K562 (cell line): ENCODE results near the gene WDR64. TPM values are rescaled to one million over a fixed set of nuclear protein-coding genes. Genes with fewer than 3 reads are reported as not detected.

ENCODE experiments used
- ATAC-seq: fragments of 200-7000 bp; cut with Tn5 transposase; 3 replicates; pipeline ENCODE4 v1.9.1; 2020; ENCODE audit warnings: moderate library complexity
- BruUV-seq: library from RNA; stranded (reverse); fragments of 400-500 nt; replicated peaks from 2 replicates; lab custom pipeline; 2021; lab: Mats Ljungman, UMichigan
- CTCF ChIA-PET: fragments of 300-600 bp; formaldehyde crosslinking; extraction: SDS; loops from one replicate; lab custom pipeline; 2021; ENCODE audit warnings: low intra/inter-chr PET ratio; lab: Yijun Ruan, JAX
- POLR2A ChIA-PET: fragments of 300-600, 350-650 bp; sonication (Branson Sonifier 250); formaldehyde crosslinking; extraction: SDS; loops from one replicate; lab custom pipeline; 2021; ENCODE audit warnings: antibody characterized with exemption, inconsistent platforms; lab: Yijun Ruan, JAX
- DNase-seq, 4 experiments: peaks; one replicate each; pipeline versions ENCODE4 v3.0.0 to v3.0.0-alpha.2; 2011 to 2018; ENCODE audit warnings: low spot score in 3 of 4, mixed read lengths in 3 of 4; ENCODE audit errors: extremely low read depth in 1 of 4
- FAIRE-seq: peaks from 2 replicates; lab custom pipeline; 2011; peaks lifted over from hg19 to GRCh38; lab: Jason Lieb, UNC
- H2AFZ ChIP-seq: 2 replicates; pipeline ENCODE4 v1.6.0; 2011; ENCODE audit warnings: low read depth, low read length, control low read depth, inconsistent platforms
- H3K27ac ChIP-seq: fragments of 200-600 bp; 3 replicates; pipeline ENCODE4 v1.8.0; 2011; ENCODE audit warnings: low read depth, mild to moderate bottlenecking, control low read depth, inconsistent platforms, low read length, moderate library complexity, mixed read lengths; ENCODE audit errors: extremely low read depth
- H3K27me3 ChIP-seq, 2 experiments: fragments of 300-600 bp in 1 of 2; 2 replicates in 1 of 2; 3 replicates in 1 of 2; pipeline versions ENCODE4 v1.6.0 to v1.8.0; 2011; ENCODE audit warnings: inconsistent platforms in 2 of 2, low read length in 2 of 2, mild to moderate bottlenecking in 1 of 2, mixed read lengths in 1 of 2, moderate library complexity in 1 of 2; ENCODE audit not compliant: control insufficient read depth in 2 of 2, insufficient read depth in 2 of 2
- H3K36me3 ChIP-seq: fragments of 300-600 bp; 3 replicates; pipeline ENCODE4 v1.8.0; 2011; ENCODE audit warnings: mild to moderate bottlenecking, low read length, inconsistent platforms; ENCODE audit not compliant: control insufficient read depth, insufficient read depth
- H3K4me1 ChIP-seq, 2 experiments: fragments of 200-600 bp in 1 of 2; replicated peaks in 1 of 2; 2 replicates in 1 of 2; 3 replicates in 1 of 2; pipeline versions ENCODE4 v1.5.1 to v1.8.0; 2011; ENCODE audit warnings: inconsistent platforms in 2 of 2, low read length in 2 of 2, mild to moderate bottlenecking in 1 of 2, mixed read lengths in 1 of 2, moderate library complexity in 1 of 2; ENCODE audit not compliant: control insufficient read depth in 2 of 2, insufficient read depth in 2 of 2
- H3K4me2 ChIP-seq: 2 replicates; pipeline ENCODE4 v1.6.1; 2011; ENCODE audit warnings: low read length, control low read depth, inconsistent platforms, mixed read lengths; ENCODE audit not compliant: insufficient read depth
- H3K4me3 ChIP-seq: fragments of 200-600 bp; sonication (generic), shearing (Covaris generic); 2 replicates; pipeline ENCODE4 v1.5.1; 2016; ENCODE audit warnings: control low read depth, inconsistent platforms
- H3K79me2 ChIP-seq: fragments of 200-600 bp; 3 replicates; pipeline ENCODE4 v1.8.0; 2011; ENCODE audit warnings: low read length, inconsistent platforms; ENCODE audit not compliant: control insufficient read depth, insufficient read depth
- H3K9ac ChIP-seq, 2 experiments: 2 replicates each; pipeline versions ENCODE4 v1.6.0 to v1.6.1; 2011; ENCODE audit warnings: low read depth in 2 of 2, low read length in 2 of 2, control low read depth in 1 of 2, inconsistent platforms in 1 of 2, mild to moderate bottlenecking in 1 of 2, mixed read lengths in 1 of 2; ENCODE audit not compliant: insufficient read depth in 1 of 2
- H3K9me1 ChIP-seq: one replicate; pipeline ENCODE4 v1.6.0; 2011; ENCODE audit warnings: inconsistent platforms, mild to moderate bottlenecking, low read length, moderate library complexity; ENCODE audit not compliant: control insufficient read depth, insufficient read depth
- H3K9me3 ChIP-seq: replicated peaks from 2 replicates; pipeline ENCODE4 v1.5.1; 2011; ENCODE audit warnings: low read depth, low read length, inconsistent platforms; ENCODE audit not compliant: control insufficient read depth, insufficient read depth
- H4K20me1 ChIP-seq: replicated peaks from 2 replicates; pipeline ENCODE4 v1.6.1; 2011; ENCODE audit warnings: low read length, inconsistent platforms, mixed read lengths; ENCODE audit not compliant: control insufficient read depth, insufficient read depth
- CHD4 ChIP-seq: fragments of 200-600 bp; sonication (generic); IDR thresholded peaks from 3 replicates; pipeline ENCODE4 v1.6.1; 2012; ENCODE audit warnings: low read depth, mild to moderate bottlenecking, mixed read lengths, low read length, inconsistent platforms; ENCODE audit not compliant: insufficient read depth, insufficient replicate concordance, poor library complexity, severe bottlenecking
- ETV5 ChIP-seq: sonication (generic); formaldehyde crosslinking; IDR thresholded peaks from 2 replicates; pipeline ENCODE4 v1.4.0; 2020; ENCODE audit warnings: low read depth, mild to moderate bottlenecking, missing genetic modification reagents
- JUND ChIP-seq, 2 experiments: IDR thresholded peaks; 2 replicates in 1 of 2; 3 replicates in 1 of 2; pipeline ENCODE4 v1.6.1; 2011; ENCODE audit warnings: borderline replicate concordance in 2 of 2, low read depth in 2 of 2, low read length in 2 of 2, improper control_type of control experiment in 1 of 2, missing biosample characterization in 1 of 2, missing genetic modification characterization in 1 of 2, missing genetic modification reagents in 1 of 2
- NFE2 ChIP-seq: IDR thresholded peaks from 2 replicates; pipeline ENCODE4 v1.6.1; 2014; ENCODE audit warnings: antibody characterized with exemption, low read depth
- NR2C2 ChIP-seq, 2 experiments: fragments of 200-800 bp in 1 of 2; sonication (Bioruptor generic) in 1 of 2; sonication (generic) in 1 of 2; formaldehyde crosslinking in 1 of 2; IDR thresholded peaks; 2 replicates each; pipeline versions ENCODE4 v1.6.1 to v1.8.0; 2016 to 2022; ENCODE audit warnings: mild to moderate bottlenecking in 1 of 2, missing compliant biosample characterization in 1 of 2, missing genetic modification characterization in 1 of 2, missing genetic modification reagents in 1 of 2
- RBM25 ChIP-seq: fragments of 200-400 bp; formaldehyde crosslinking; IDR thresholded peaks from 2 replicates; pipeline ENCODE4 v1.6.1; 2018; ENCODE audit warnings: low read length, low read depth, moderate library complexity; ENCODE audit not compliant: severe bottlenecking
- TEAD4 ChIP-seq, 2 experiments: sonication (generic) in 1 of 2; formaldehyde crosslinking in 1 of 2; IDR thresholded peaks; 2 replicates each; pipeline versions ENCODE4 v1.6.1 to v1.8.0; 2012 to 2022; ENCODE audit warnings: borderline replicate concordance in 1 of 2, inconsistent platforms in 1 of 2, low read length in 1 of 2, mild to moderate bottlenecking in 1 of 2, missing genetic modification reagents in 1 of 2
- ZNF175 ChIP-seq: fragments of 200-800 bp; sonication (Bioruptor generic); IDR thresholded peaks from 2 replicates; pipeline ENCODE4 v1.6.1; 2016; ENCODE audit warnings: low read depth, mild to moderate bottlenecking, missing genetic modification characterization, missing compliant biosample characterization
- WGBS: fragments of 100-300 bp; shearing (Covaris generic); methylation state at CpG from one replicate; pipeline ENCODE4 v1.1.6; 2016; ENCODE audit warnings: low coverage, mixed read lengths; ENCODE audit not compliant: insufficient coverage; ENCODE audit errors: missing lambda C conversion rate; 5-methylcytosine and 5-hydroxymethylcytosine counted together
- in situ Hi-C: fragments of 300-500 bp; cut with MboI; formaldehyde crosslinking; loops from 4 replicates; pipeline ENCODE4 v1.15.0; 2018; ENCODE audit warnings: inconsistent platforms, mixed read lengths
- intact Hi-C: fragments of 100-400 bp; cut with micrococcal nuclease; formaldehyde crosslinking; loops from 2 replicates; pipeline ENCODE4 v1.14.2; 2022
- polyA plus RNA-seq, 8 experiments: library from polyadenylated mRNA; depleted of rRNA in 4 of 8; stranded (reverse) in 5 of 8; unstranded in 3 of 8; fragments of >200 nt; fragmentation: Nextera tagmentation in 2 of 8; fragmentation: Illumina TruSeq in 1 of 8; extraction: Ambion mirVana in 2 of 8; extraction: Trizol in 1 of 8; gene quantifications; 2 replicates each; pipeline versions ENCODE4 v1.2.1 to v1.2.3, GENCODE V29; 2011 to 2014; ENCODE audit warnings: inconsistent platforms in 1 of 8, missing spikeins in 1 of 8
- total RNA-seq, 7 experiments: library from RNA; depleted of rRNA in 6 of 7; stranded (reverse); fragments of >200 nt in 6 of 7; fragmentation: Illumina TruSeq in 2 of 7; extraction: Trizol in 2 of 7; gene quantifications; 2 replicates each; pipeline versions ENCODE4 v1.2.1 to v1.2.3, GENCODE V29; 2011 to 2021; ENCODE audit warnings: low replicate concordance in 1 of 7

The WDR64 gene
- total and polyA plus RNA-seq, 9 of the 15 experiments (the other 6 are each of a cell fraction or from before 2014, with no cell fraction given): 0.06 to 0.29 (median 0.19) TPM; not detected in 5

GRCh38 chr1:241612533-241613477 lies 39.3 kb upstream of the WDR64 start:
- no peaks in the 10 kb centered on the region for H4K20me1 ChIP-seq
- no peaks in the 10 kb centered on the region for H3K27me3 ChIP-seq
- H3K4me1 ChIP-seq: peaks cover 7 to 24% of the 10 kb centered on the region in 2 experiments
- in situ Hi-C loops: loop anchor here (25.0 kb wide), 1 partner anchor 374 kb away; the partner anchor contains the start of gene MAP1LC3C
- H3K9ac ChIP-seq: no peak overlapping the region
- CTCF ChIA-PET: interaction anchor here (2.8 kb wide), 1 partner anchor 222 kb away, joined by 25 read pairs; no protein-coding TSS in a partner anchor
- no peaks in the 10 kb centered on the region for H3K9me1 ChIP-seq
- no peak overlapping the region for H3K27ac ChIP-seq
- FAIRE-seq (no peak), DNase-seq (peak in 1 of 4 experiments; percentile 35), ATAC-seq (no peak)
- intact Hi-C loops: no loop called here
- H3K4me3 ChIP-seq: no peak overlapping the region
- H3K9me3 ChIP-seq: no peaks in the 10 kb centered on the region
- WGBS: 70% methylated on average over 9 of the region's 9 CpGs
- POLR2A ChIA-PET: interaction anchor here (0.6 to 0.8 kb wide), 4 partner anchors 10 to 242 kb away, joined by 3 to 6 read pairs (median 4); no protein-coding TSS in a partner anchor
- no peak overlapping the region for H3K4me2 ChIP-seq
- no TSS peak for BruUV-seq
- H2AFZ ChIP-seq: no peak overlapping the region
- 0 out of 3 replicates have a peak, but pooled peaks cover 2% of the 10 kb centered on the region for H3K36me3 ChIP-seq
- H3K79me2 ChIP-seq: no peaks in the 10 kb centered on the region
- TF ChIP-seq ETV5 (CRISPR knock-in tag) (no peak), ZNF175 (peak; percentile 67; the same call in 1 of the 2 replicates), JUND (IDR thresholded peaks at IDR 0.05; ENCODE audit: borderline replicate concordance, low read depth, low read length) (peak; percentile 70; the same call in 1 of the 2 replicates), JUND (tag; IDR thresholded peaks at IDR 0.05; ENCODE audit: borderline replicate concordance, low read depth, low read length) (peak; percentile 48; the same call in 2 of the 3 replicates), RBM25 (peak; percentile 96), NFE2 (peak; percentile 39; the same call in 1 of the 2 replicates), CHD4 (peak; percentile 51), NR2C2 (CRISPR knock-in tag; IDR thresholded peaks at IDR 0.05) (no peak), NR2C2 (tag; IDR thresholded peaks at IDR 0.05) (no peak), TEAD4 (IDR thresholded peaks at IDR 0.05; ENCODE audit: low read length) (peak; percentile 41; the same call in 1 of the 2 replicates), TEAD4 (CRISPR knock-in tag; IDR thresholded peaks at IDR 0.05; ENCODE audit: borderline replicate concordance) (no peak)
